ENCODE results near the gene PNPLA5. TPM values are rescaled to one million over a fixed set of nuclear protein-coding genes. Genes with fewer than 3 reads are reported as not detected.
A peak's percentile ranks its signal among the peaks of the same experiment; 100 is the strongest.

PNPLA5 gene, protein sequence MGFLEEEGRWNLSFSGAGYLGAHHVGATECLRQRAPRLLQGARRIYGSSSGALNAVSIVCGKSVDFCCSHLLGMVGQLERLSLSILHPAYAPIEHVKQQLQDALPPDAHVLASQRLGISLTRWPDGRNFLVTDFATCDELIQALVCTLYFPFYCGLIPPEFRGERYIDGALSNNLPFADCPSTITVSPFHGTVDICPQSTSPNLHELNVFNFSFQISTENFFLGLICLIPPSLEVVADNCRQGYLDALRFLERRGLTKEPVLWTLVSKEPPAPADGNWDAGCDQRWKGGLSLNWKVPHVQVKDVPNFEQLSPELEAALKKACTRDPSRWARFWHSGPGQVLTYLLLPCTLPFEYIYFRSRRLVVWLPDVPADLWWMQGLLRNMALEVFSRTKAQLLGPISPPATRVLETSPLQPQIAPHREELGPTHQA
- total RNA-seq (2021), result 5.2 and 5.5 TPM in 2 replicates
- long read RNA-seq, partial matches to known transcripts, result 2 of 25 reads
- long read RNA-seq, other reads (novel, unspliced or antisense), result 16 of 25 reads

DNA sequence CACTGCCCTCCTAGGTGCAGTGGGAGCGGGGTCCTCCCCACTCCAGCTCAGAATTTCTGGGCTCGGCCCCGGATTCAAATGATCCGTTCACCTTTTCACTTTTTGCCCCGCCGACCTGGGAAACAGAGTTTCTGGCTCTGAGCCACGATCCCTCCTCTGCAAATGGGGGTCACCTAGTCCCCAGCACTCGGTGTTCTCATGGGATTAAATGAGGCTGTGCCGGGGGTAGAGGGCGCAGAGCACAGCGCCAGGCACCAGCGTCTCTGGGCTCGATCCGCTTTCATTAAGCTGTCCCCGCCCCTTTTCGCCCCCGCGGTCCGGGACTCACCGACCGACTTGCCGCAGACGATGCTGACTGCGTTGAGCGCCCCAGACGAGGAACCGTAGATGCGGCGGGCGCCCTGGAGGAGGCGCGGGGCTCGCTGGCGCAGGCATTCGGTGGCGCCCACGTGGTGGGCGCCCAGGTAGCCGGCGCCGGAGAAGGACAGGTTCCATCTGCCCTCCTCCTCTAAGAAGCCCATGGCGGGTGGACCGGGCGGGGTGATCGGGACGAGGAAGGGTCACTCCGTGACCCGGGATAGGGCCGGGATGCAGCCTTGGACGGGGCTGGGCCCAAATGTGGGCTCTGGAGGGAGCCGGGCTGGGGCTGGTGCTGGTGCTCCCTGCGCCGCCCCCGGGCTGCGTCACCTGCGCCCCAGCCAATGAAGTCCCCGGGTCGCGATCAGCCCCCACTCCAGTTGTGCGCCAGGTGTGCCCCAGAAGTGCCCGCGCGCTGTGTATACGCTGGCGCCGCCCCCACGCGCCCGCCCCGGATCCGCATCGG lies at the start of gene PNPLA5:
Gene PNPLA5, minus strand, starts transcription at position 654 of the 823 bp plus-strand sequence. Its CDS starts 133 bp downstream, at position 521.
- H2BK12ac ChIP-seq (ENCODE audit: insufficient read length, low read depth, low read length), result no peak within 1 kb of the TSS
- H3K9ac ChIP-seq (ENCODE audit: extremely low read depth, insufficient read length, low read length), result peak within 1 kb of the TSS; percentile 34
- no CpG with 5 or more reads among the region's 72 CpGs for WGBS (ENCODE audit: extremely low coverage, insufficient read length, low lambda C conversion rate)
- H3K9me3 Mint-ChIP-seq, result no peaks in the 10 kb centered on the region
- H3K14ac ChIP-seq (ENCODE audit: insufficient read depth, low read length), result peak within 1 kb of the TSS; percentile 79
- no peaks in the 10 kb centered on the region for H3K4me1 ChIP-seq (ENCODE audit: insufficient read depth, low read length)
- H3K27ac ChIP-seq (ENCODE audit: insufficient read length, low read depth, low read length), result no peak within 1 kb of the TSS
- H3K27ac Mint-ChIP-seq, result no peak within 1 kb of the TSS
- H3K4ac ChIP-seq (ENCODE audit: low read depth, low read length), result no peak within 1 kb of the TSS
- peaks cover 14% of the 10 kb centered on the region for H3K23me2 ChIP-seq (ENCODE audit: insufficient read length, low read depth, low read length, poor library complexity, severe bottlenecking)
- no peak within 1 kb of the TSS for H2BK120ac ChIP-seq (ENCODE audit: low read depth, low read length, poor library complexity, severe bottlenecking)
- DNase-seq, result peak; percentile 87
- H3K36me3 Mint-ChIP-seq (ENCODE audit: insufficient read depth in 1 of 3, low read depth in 3 of 3), result peaks cover 2 to 6% (median 5%) of the 10 kb centered on the region in 3 experiments; a peak in 3 of 7 replicates
- peak within 1 kb of the TSS; percentile 66 to 84 for H3K4me3 Mint-ChIP-seq
- H3K23ac ChIP-seq (ENCODE audit: insufficient read length, low read depth, low read length), result no peak within 1 kb of the TSS
- H3K27me3 ChIP-seq (ENCODE audit: insufficient read depth, low read length), result no peaks in the 10 kb centered on the region; the same call in 1 of the 2 replicates
- peak within 1 kb of the TSS; percentile 71 for H3K4me2 ChIP-seq (ENCODE audit: insufficient read depth, insufficient read length, low read length)
- H3K4me1 Mint-ChIP-seq, result peaks cover 0 to 17% of the 10 kb centered on the region in 2 experiments; a peak in 2 of 4 replicates
- no peaks in the 10 kb centered on the region for H3K79me1 ChIP-seq (ENCODE audit: insufficient read depth, low read depth, low read length, poor library complexity, severe bottlenecking)
- no peak within 1 kb of the TSS for H2AK5ac ChIP-seq (ENCODE audit: insufficient read length, low read length)
- H4K20me1 ChIP-seq (ENCODE audit: control insufficient read depth, insufficient read depth, insufficient read length), result no peaks in the 10 kb centered on the region
- H4K5ac ChIP-seq (ENCODE audit: insufficient read length, low read depth, low read length), result no peak within 1 kb of the TSS
- H2BK15ac ChIP-seq (ENCODE audit: low read depth, low read length), result no peak within 1 kb of the TSS
- TF ChIP-seq, protein P1, sequence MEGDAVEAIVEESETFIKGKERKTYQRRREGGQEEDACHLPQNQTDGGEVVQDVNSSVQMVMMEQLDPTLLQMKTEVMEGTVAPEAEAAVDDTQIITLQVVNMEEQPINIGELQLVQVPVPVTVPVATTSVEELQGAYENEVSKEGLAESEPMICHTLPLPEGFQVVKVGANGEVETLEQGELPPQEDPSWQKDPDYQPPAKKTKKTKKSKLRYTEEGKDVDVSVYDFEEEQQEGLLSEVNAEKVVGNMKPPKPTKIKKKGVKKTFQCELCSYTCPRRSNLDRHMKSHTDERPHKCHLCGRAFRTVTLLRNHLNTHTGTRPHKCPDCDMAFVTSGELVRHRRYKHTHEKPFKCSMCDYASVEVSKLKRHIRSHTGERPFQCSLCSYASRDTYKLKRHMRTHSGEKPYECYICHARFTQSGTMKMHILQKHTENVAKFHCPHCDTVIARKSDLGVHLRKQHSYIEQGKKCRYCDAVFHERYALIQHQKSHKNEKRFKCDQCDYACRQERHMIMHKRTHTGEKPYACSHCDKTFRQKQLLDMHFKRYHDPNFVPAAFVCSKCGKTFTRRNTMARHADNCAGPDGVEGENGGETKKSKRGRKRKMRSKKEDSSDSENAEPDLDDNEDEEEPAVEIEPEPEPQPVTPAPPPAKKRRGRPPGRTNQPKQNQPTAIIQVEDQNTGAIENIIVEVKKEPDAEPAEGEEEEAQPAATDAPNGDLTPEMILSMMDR (conservative IDR thresholded peaks at IDR 0.05), result peak; percentile 42
- H3K27me3 Mint-ChIP-seq (ENCODE audit: low read depth), result peaks cover 43% of the 10 kb centered on the region
- H2BK5ac ChIP-seq (ENCODE audit: insufficient read length, low read length), result no peak within 1 kb of the TSS
- H3K56ac ChIP-seq (ENCODE audit: insufficient read length, low read depth, low read length), result no peak within 1 kb of the TSS
- H4K91ac ChIP-seq (ENCODE audit: insufficient read length, low read depth, low read length), result no peak within 1 kb of the TSS
- no peaks in the 10 kb centered on the region for H3K9me3 ChIP-seq (ENCODE audit: control insufficient read depth, low read depth, low read length)
- no peaks in the 10 kb centered on the region for H3K79me2 ChIP-seq (ENCODE audit: insufficient read depth, low read length)
- H3T11ph ChIP-seq (ENCODE audit: low read length), result no peak within 1 kb of the TSS
- no peak within 1 kb of the TSS for H2AFZ ChIP-seq (ENCODE audit: low read length)
- peak within 1 kb of the TSS; percentile 47 for H3K18ac ChIP-seq (ENCODE audit: insufficient read length, low read depth, low read length)
- no peak within 1 kb of the TSS for H2BK20ac ChIP-seq (ENCODE audit: low read depth, low read length, poor library complexity, severe bottlenecking)
- H4K8ac ChIP-seq (replicated peaks; ENCODE audit: insufficient read length, low read depth, low read length), result no peak within 1 kb of the TSS

Data from H9 (cell line).